ENCODE measurements around the gene ABCG8.

Gene ABCG8
- 0 reads per million in 2 donors for total RNA-seq

DNA sequence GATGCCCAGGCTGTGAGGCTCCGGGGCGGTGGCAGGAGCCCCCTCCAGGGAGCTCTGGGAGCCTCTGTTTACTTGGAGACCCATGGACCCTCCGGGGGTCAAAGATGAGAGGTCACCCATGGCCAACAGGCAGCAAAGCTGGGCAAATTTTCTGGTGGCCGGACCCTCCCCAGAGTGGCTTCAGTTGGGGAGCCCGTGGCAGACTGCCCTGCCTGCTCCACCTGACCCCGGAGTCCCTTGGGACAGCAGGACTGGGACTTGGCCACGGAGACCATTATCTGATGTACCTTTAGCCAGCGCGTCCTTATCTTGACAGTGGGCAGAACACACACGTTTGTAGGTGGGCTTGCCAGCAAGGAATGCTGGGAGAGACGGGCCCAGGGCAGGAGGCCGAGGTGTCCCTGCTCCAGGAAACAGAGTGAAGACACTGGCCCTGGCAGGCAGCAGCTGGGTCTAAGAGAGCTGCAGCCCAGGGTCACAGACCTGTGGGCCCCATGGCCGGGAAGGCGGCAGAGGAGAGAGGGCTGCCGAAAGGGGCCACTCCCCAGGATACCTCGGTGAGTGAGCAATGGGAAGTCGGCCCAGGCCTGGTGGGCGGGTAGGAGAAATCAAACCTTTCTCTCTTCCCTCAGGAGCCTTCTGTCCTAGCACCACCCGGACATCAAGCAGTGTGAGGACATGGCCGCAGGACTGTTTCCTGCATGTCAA is at the start of gene ABCG8, which contains the start of gene ABCG5:
ABCG8 (plus strand) TSS at position 412 of the 708 bp plus-strand sequence; CDS start at position 495, 83 bp downstream.
ABCG5 (minus strand) TSS at position 280 of the 708 bp plus-strand sequence; CDS start at position 120, 160 bp downstream.
- no peak for DNase-seq

DNA sequence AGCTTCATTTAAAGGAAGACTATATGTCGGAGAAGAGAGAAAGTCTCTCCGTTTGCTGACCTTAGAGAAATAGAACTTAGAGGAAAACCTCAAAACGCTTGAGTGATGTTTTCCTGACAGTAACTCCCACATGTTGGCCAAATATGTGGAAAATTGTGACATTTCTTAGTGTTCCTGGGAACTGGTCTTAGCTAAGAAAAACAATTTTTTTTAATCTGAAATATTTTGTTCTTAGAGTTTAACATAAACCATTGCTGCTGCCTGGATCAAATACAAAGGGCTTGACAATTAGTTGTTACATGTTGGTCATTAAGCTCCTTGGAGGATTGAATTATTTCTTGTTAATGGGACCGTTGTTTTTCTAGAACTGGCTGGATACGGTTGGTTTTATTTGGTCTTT is 48.6 kb upstream of the ABCG8 start:
- DNase-seq, result no peak

DNA sequence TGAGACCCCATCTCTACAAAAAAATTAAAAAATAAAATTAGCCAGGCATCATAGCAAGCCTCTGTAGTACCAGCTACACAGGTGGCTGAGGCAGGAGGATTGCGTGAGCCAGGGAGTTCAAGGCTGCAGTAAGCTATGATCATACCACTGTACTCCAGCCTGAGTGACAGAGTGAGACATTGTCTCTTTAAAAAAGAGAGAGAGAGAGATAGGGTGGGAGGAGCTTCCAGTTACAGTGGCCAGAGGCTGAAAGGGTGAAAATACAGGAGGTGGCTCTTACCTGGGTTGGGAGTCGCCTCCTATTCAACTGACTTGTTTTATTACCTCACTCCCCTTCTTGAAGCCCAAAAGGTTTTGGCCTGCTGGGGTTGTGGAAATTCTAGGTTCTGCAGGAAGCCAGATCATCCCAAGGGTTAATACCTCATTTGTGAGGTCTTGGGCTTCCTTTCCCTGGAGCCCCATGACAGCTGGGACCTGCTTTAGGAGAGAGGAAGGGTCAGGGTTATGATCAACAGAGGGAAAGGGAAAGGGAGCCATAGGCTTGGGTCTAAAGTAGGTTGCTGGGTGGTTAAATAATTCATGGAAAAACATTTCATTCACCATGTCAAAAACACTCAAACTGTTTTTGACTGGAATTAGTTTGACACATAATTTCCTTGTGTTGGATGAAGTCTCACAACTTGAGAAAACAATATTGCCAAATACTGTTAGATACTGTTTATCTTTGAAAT is 47.6 kb upstream of the ABCG8 start:
- no peak for DNase-seq

DNA sequence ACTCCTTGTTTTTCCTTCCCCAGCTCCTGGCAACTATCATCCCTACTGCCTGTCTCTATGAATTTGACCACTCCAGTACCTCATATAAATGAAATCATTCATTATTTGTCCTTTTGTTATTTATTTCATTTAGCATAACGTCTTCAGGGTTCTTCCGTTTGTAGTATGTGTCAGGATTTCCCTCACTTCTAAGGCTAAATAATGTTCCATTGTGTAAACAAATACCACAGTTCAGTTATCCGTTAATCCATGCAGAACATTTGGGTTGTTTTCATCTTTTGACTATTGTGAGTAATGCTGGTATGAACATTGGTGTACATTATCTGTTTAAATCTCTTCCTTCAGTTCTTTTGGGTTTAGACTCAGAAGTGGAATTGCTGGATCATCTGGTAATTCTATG is 46.1 kb upstream of the ABCG8 start:
- no peak for DNase-seq

DNA sequence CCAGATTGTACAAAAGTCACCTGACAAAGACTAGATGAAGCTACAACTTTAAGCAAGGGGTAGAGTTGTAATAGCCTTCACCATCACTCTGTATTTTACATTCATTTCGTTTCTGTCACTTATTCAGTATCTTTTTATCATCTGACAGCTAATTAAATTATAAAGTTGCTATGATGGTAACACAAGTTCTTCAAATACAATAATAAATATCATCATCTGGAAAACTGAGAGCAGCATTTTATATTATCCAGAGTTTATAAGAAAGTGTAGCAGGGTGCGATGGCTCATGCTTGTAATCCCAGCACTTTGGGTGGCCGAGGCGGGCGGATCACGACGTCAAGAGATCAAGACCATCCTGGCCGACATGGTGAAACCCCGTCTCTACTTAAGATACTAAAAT is 43.8 kb upstream of the ABCG8 start:
- DNase-seq, result no peak

DNA sequence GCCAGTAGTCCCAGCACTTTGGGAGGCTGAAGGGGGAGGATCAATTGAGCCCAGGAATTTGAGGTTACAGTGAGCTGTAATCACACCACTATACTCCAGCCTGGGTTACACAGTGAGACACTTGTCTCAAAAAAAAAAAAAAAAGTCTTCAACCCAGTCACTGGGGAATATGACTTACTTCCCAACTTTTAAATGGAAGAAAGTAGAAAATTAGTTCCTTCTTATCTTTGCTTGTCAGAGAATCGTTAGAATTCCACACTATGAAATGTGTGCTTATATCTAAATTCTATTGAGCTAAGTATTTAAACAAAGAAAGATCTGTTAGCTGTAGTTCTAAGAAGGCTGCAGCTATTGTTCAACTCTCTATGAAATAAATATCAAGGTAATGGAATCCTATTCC is 42.6 kb upstream of the ABCG8 start:
- DNase-seq, result no peak

DNA sequence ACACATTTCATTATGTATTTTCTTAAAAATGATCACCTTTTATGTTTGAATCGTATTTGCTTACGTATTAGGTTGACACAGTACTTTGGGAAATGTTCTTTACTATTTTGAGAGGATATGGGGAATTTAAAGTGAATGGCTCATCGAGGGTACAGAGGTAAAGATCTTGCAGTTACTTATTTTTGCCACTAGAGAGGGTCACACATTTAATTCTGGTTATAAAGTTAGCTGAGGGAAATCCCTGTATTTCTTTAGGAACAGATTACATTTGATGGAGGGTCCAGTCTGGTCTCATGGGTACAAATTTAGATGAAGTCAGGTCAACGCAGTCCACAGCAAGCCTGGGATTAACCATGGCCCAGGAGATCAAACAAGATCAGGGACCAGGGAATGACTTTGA is 40.5 kb upstream of the ABCG8 start:
- DNase-seq, result no peak

DNA sequence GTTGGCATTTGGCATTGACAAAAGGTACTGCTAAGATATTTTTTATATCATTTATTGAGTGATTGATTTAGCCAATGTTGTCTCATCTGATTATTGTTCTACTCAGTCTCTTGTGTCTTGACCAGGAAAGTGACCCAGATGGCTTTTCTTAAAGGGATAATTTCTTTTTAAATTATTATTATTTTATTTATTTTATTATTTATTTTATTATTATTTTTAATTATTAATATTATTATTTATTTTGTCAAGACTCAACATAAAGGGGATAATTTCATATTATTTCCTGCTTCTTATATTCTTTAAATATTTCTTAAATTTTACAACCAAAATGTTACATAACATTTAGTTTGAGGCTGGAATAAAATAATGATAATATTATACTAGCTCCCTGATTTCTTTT is 37.9 kb upstream of the ABCG8 start:
- DNase-seq, result no peak

DNA sequence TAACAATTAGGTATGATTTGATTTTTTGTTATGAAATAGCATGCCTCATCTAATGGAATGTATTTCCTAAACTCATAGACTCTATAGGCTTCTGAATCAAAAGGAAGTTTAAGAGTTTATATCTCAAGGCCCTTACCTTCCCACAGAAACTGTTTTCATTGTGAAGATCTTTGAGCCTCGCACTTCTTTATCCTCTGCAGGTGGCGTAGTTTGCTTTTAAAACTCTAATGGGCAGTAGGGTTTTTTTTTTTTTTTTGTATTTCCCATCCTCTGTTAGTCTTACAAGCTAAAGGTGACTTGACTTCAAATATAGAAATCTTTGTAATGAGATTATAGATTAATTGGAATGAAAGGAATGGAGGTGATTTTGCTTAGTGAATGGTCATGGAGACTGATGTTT is 36.6 kb upstream of the ABCG8 start:
- DNase-seq, result no peak

DNA sequence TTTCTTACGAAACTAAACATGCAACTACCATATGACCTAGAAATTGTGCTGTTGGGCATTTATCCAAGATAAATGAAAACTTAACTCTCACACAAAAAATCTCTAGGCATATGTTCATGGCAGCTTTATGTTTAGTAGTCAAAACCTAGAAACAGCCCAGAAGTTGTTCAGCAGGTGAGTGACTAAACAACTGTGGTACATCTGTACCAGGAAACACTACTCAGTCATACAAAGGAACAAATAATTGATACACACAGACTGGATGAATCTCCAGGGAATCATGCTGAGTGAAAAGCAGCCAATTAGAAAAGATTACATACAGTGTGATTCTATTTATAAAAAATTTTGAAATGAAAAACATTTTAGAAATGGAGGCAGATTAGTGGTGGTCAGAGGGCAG is 35.7 kb upstream of the ABCG8 start:
- DNase-seq, result no peak

DNA sequence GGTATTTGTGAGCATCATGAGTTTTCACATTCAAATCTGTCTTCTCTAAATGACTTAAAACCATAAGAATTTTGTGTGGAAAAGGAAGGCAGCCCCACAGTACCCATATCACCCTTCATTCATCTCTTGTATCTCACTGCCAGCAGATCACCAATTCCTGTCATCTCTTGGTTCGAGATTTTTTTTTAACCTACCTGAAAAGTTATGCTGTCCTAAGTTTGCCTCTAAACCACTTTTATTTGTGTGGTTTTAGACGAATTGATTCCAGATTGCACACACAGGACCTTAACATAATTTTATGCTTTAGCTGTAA is 32.1 kb upstream of the ABCG8 start:
- no peak for DNase-seq

DNA sequence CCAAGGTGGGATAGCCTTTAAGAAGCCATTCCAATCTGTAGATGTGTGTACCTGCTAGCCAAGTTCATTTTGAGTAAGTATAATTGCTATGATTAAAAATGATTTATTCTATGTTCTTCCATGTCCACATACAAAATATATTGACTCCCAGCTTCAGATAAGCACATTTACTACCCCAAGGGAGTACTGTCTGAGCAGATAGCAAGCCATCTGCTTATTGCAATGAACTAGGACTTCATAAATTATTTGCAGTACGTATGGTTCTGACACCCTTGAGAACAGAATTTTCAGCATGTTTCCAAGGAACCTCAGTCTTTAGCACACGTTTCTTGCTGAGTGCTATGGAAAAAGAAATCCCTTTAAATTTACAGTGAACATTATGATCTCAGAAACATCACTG is 28.3 kb upstream of the ABCG8 start:
- no peak for DNase-seq

DNA sequence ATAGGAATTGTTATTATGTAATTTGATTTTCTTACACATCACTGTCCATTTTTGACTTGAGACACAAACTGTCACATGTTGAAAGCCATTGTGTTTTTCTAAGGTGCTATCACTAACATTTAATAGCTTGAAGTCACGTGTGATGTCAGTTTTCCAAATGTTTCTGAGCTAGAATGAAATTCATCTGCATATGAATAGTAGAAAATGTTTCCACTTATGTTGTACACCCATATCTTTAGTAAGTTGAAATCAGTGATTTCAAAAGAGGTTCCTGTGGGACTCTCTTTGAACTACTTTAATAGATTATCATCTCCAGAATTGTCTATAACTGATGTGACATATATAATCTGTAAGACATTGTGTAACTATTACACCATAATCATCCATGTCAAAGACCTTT is 27.9 kb upstream of the ABCG8 start:
- no peak for DNase-seq

DNA sequence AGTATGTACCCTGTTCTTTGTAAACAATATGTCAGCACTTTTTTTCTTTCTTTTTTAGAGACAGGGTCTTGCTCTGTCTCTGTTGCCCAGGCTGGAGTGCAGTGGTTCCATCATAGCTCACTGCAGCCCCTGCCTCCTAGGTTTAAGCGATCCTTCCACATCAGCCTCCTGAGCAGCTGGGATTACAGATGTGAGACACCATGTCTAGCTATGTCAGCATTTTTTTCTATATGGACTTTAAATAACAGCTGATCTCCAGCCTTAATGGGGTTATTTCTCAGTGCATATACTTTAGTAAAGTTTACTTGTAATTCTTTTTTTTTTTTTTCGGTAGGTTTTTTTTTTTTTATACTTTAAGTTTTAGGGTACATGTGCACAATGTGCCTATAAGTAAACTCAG is 26.8 kb upstream of the ABCG8 start:
- no peak for DNase-seq

DNA sequence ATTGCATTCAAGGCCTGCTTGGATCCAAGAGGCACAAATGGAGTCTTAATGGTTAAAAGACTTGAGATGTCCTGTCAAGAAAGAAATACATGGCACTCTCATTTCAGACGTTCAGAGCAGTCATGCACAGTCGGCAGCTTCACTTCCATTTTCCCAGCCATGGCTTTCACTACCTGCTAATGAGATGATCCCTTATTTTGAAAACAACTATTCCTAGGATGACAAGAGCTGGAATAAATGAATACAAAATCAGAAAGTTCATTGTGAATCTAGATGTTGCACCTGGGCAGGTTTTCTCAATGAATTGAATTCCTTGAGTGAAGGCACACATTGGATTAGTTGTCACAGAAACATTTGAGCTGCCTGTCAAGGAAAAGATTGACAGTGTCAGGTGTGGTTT is 25.8 kb upstream of the ABCG8 start:
- no peak for DNase-seq

DNA sequence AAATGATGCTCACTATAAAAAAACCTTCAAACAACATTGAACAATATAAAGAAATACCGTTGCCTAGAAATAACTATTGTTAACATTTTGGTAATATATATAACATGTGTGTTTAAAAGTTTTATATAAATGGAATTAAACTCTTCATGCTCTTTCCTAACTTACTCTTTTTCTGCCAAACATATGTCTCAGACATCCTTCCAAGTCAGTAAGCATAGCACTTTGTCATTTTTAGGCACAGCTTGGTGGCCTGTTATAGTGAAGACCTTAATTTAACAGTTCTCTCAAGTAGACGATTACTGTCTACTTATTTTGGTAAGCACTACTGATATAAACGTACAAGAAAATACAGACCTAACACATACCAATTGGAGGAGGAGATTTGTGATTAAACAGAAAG is 24.1 kb upstream of the ABCG8 start:
- no peak for DNase-seq

DNA sequence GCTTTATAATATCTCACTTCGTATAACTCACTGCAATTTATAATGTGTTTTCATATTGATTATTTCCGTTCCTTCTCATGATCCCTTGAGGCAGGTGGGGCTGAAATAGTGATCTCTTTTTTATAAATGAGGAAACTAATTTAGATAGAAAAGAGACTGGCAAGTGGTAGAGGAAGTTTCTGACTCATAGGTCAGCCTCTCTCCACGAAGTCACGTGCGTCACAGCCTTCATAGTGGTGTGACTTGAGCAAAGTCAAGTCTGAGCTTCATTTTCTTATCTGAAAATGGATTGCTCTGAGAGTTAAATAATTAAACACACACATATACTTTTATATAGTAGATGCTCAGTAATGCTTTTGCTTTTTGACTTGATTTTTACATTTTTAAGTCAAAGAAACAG is 20.0 kb upstream of the ABCG8 start:
- DNase-seq, result no peak

DNA sequence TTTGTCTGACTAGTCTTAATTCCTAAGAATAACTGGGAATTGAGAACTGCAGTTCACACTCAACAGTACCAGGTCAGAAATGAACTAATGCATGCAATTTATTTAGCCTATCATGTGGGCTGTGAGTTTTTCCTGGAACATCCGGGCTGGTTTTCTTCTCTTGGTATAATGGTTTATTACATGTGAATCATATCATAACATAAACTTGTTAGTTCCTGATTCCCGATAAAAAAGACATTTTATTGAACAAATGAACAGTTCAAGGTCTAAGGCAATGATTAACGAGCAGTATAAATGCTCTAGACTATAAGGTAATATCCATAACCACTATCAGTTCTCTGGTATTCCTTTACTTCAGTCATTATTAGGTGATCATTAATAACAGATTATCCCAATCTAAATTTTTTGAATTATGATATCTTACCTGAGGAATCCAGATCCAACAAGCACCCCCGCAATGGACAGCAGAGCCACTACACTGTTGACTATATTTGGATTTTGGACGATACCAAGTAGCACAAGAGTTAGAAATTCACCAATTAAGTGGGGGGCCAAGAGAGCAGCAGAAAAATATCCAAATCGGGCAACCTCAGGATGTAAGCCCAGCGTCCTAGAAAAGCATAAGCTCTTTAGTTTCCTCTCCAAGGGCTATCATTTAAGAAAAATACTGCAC is 19.1 kb upstream of the ABCG8 start:
- DNase-seq, result no peak

DNA sequence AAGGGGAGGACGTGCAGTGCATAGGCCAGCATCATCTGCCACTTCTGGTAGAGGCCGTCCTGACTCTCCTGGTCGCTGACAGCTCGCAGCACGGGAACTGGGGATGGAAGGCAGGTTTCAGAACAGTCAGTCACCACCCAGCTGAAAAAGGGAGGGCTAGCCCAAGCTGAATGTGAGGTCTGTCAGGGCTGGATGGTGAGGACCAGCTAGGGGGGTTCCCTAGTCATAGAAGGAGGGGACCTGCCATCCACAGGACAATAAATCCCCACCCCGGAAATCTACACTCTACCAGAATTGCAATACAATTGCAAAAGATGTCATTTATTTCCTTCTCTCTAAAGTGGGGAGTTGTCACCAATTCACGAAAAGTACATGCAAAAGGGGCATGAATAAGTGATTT is 15.9 kb upstream of the ABCG8 start:
- no peak for DNase-seq

DNA sequence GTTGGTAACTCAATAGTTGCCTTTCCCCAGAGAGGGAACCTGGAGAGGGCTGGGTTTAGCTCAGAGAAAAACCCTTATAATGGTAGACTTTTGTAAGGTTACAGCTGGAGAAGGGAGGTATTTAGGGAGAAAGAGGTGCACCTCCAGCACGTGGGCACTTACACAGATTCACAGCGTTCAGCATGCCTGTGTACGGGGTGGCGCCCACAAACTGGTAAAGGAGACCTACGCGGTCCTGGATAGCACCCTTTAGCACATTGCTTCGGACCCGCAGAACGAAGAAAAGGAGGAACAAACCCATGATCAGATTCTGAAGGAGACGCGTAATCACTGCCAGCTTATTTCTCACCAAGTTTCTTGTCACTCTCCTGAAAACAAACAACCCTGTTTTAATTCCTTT is 15.0 kb upstream of the ABCG8 start:
- DNase-seq, result no peak

DNA sequence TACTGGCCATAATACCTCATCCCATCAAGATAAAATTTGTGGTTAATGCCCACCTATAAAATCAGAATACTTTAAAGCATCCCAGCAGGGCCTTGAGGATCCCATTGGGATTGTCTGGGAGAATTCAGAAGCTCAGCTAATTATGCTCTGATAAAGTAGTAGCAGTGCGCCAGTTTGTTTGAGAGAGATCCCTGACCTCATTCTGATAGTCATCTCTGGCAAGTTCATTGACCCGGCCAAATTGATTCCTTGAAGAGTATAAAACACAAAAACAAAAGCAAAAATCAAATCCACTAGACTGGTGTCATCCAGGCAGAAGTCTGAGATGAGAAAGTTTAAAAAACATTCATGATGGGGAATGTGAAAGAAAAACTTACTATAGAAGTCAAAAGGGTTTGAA is 14.3 kb upstream of the ABCG8 start:
- no peak for DNase-seq

DNA sequence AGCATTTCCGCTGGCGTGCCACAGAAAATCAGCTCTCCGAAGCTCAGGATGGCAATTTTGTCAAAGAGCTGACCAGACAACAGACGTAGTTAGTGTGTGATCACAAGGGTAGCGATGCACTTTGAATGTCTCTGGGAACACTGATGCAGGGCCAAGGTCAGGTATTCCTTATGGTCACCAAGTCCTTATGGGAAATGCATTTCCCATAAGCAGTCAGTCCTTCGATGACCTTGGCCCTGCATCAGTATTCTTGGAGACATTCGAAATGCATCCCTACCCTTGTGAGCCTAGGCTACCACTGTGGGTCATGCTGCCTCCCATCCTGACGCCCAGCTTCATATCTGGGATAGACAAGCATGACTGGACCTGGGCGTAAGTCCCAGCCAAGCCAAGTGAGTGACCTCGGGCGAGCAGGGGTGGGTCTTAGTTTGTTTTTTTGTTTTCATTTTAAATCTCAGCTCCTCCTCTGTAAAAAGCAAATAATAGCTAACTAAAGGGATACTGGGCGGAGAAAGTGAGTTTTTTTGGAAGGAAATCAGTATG is 13.7 kb upstream of the ABCG8 start:
- no peak for DNase-seq

DNA sequence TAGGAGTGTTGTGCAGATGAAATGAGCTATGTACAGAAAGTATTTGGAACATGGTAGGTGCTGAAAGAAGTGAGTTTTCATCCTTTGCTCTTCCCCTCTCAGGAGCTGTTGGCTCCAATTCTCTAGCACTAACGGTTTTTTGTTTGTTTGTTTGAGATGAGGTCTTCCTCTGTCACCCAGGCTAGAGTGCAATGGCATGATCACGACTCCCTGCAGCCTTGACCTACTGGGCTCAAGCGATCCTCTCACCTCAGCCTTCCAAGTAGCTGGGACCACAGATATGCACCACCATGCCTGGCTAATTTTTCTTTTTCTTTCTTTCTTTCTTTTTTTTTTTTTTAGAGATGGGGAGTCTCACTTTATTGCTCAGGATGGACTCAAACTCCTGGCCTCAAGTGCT is 12.9 kb upstream of the ABCG8 start:
- no peak for DNase-seq

All from T-helper 9 cell (primary cell).